Endodermal cell (in vitro differentiated cells): ENCODE measurements around the gene MLH1. TPM values are rescaled to one million over a fixed set of nuclear protein-coding genes. Genes with fewer than 3 reads are reported as not detected.

Source experiments
- DNase-seq: peaks from one replicate; pipeline ENCODE4 v3.0.0-alpha.2; 2017
- H3K27ac ChIP-seq: 2 replicates; pipeline ENCODE4 v1.5.1; 2013; ENCODE audit warnings: mild to moderate bottlenecking, low read depth, low read length, moderate library complexity
- H3K27me3 ChIP-seq: 2 replicates; pipeline ENCODE4 v1.6.1; 2013; ENCODE audit warnings: mild to moderate bottlenecking, low read length, moderate library complexity; ENCODE audit not compliant: insufficient read depth, control insufficient read depth, poor library complexity, severe bottlenecking
- H3K36me3 ChIP-seq: 2 replicates; pipeline ENCODE4 v1.7.0; 2013; ENCODE audit warnings: mild to moderate bottlenecking, low read length, moderate library complexity; ENCODE audit not compliant: control insufficient read depth, insufficient read depth
- H3K4me1 ChIP-seq: one replicate; pipeline ENCODE4 v1.7.0; 2013; ENCODE audit warnings: low read length; ENCODE audit not compliant: control insufficient read depth, insufficient read depth
- H3K4me3 ChIP-seq: 2 replicates; pipeline ENCODE4 v1.5.1; 2013; ENCODE audit warnings: mild to moderate bottlenecking, low read length, moderate library complexity
- H3K9ac ChIP-seq: 2 replicates; pipeline ENCODE4 v1.6.1; 2013; ENCODE audit warnings: mild to moderate bottlenecking, low read length, moderate library complexity; ENCODE audit not compliant: poor library complexity, severe bottlenecking; ENCODE audit errors: extremely low read depth
- H3K9me3 ChIP-seq: 2 replicates; pipeline ENCODE4 v1.6.1; 2013; ENCODE audit warnings: mild to moderate bottlenecking, low read length, moderate library complexity; ENCODE audit not compliant: control insufficient read depth
- H3K27ac Mint-ChIP-seq: 2 replicates; pipeline ENCODE4 v1.8.0; 2020; ENCODE audit warnings: mixed read lengths
- H3K27me3 Mint-ChIP-seq: 2 replicates; pipeline ENCODE4 v1.8.0; 2021; ENCODE audit warnings: mild to moderate bottlenecking, mixed read lengths; ENCODE audit not compliant: insufficient read depth
- H3K36me3 Mint-ChIP-seq: 2 replicates; pipeline ENCODE4 v1.8.0; 2020; ENCODE audit warnings: low read depth, mixed read lengths
- H3K4me1 Mint-ChIP-seq: 2 replicates; pipeline ENCODE4 v1.8.0; 2020; ENCODE audit warnings: mixed read lengths
- H3K4me3 Mint-ChIP-seq: 2 replicates; pipeline ENCODE4 v1.8.0; 2020; ENCODE audit warnings: mild to moderate bottlenecking, moderate library complexity, mixed read lengths
- H3K9me3 Mint-ChIP-seq: 2 replicates; pipeline ENCODE4 v1.8.0; 2020; ENCODE audit warnings: mild to moderate bottlenecking, mixed read lengths
- CTCF ChIP-seq: fragments of 200-600 bp; sonication (generic); conservative IDR thresholded peaks from 2 replicates; pipeline ENCODE4 v1.5.0; 2021; ENCODE audit warnings: antibody characterized with exemption, mild to moderate bottlenecking
- WGBS, 2 experiments: methylation state at CpG; one replicate each; pipeline versions ENCODE4 v1.1.5 to v1.1.7; 2013; ENCODE audit warnings: missing lambda C conversion rate in 2 of 2, mixed read lengths in 1 of 2; ENCODE audit not compliant: insufficient coverage in 1 of 2, insufficient read length in 1 of 2; 5-methylcytosine and 5-hydroxymethylcytosine counted together
- total RNA-seq, 2 donors: library from RNA; stranded (reverse); fragmentation: NEBNext Ultra II Directional in 1 of 2; extraction: Animal tissue kit (Norgen Biotek cat#: 25700) in 1 of 2; gene quantifications; 2 replicates in 1 of 2; 3 replicates in 1 of 2; pipeline ENCODE4 v1.2.1, GENCODE V29; 2021

Gene MLH1
- total RNA-seq, 2 donors from 2014 or later: 36.4 to 47.0 TPM

GRCh38 chr3:37094636-37095035, 101.3 kb downstream of the MLH1 start:
- peaks cover 31% of the 10 kb centered on the region for H3K36me3 ChIP-seq
- no peaks in the 10 kb centered on the region for H3K4me1 ChIP-seq
- DNase-seq: no peak
- Mint-ChIP-seq H3K9me3 (no peaks in the 10 kb centered on the region), H3K4me3 (no peak overlapping the region), H3K27me3 (no peaks in the 10 kb centered on the region), H3K27ac (no peak overlapping the region), H3K4me1 (peaks cover 4% of the 10 kb centered on the region), H3K36me3 (peaks cover 18% of the 10 kb centered on the region)
- H3K27ac ChIP-seq: no peak overlapping the region
- H3K4me3 ChIP-seq: no peak overlapping the region
- TF ChIP-seq CTCF: no peak
- H3K9me3 ChIP-seq: no peaks in the 10 kb centered on the region
- WGBS, 2 experiments: 96 to 100% methylated on average over 2 to 3 of the region's 3 CpGs
- no peaks in the 10 kb centered on the region for H3K27me3 ChIP-seq
- no peak overlapping the region for H3K9ac ChIP-seq

GRCh38 chr3:37096288-37096687, 103.0 kb downstream of the MLH1 start:
- no peaks in the 10 kb centered on the region for H3K4me1 ChIP-seq
- peaks cover 24% of the 10 kb centered on the region for H3K36me3 ChIP-seq
- DNase-seq: no peak
- 44% methylated on average over 1 of the region's 1 CpG; no CpG with 5 or more reads in 1 of the 2 experiments for WGBS, 2 experiments
- Mint-ChIP-seq H3K27me3 (no peaks in the 10 kb centered on the region), H3K36me3 (peaks cover 6% of the 10 kb centered on the region), H3K9me3 (no peaks in the 10 kb centered on the region), H3K4me3 (no peak overlapping the region), H3K4me1 (peaks cover 4% of the 10 kb centered on the region), H3K27ac (no peak overlapping the region)
- H3K9me3 ChIP-seq: no peaks in the 10 kb centered on the region
- H3K9ac ChIP-seq: no peak overlapping the region
- TF ChIP-seq CTCF: no peak
- no peak overlapping the region for H3K27ac ChIP-seq
- no peak overlapping the region for H3K4me3 ChIP-seq
- no peaks in the 10 kb centered on the region for H3K27me3 ChIP-seq

GRCh38 chr3:37096975-37097374, 103.7 kb downstream of the MLH1 start:
- peaks cover 3% of the 10 kb centered on the region for H3K36me3 Mint-ChIP-seq
- H3K4me1 Mint-ChIP-seq: peaks cover 4% of the 10 kb centered on the region
- H3K9me3 ChIP-seq: no peaks in the 10 kb centered on the region
- H3K4me1 ChIP-seq: no peaks in the 10 kb centered on the region
- no peaks in the 10 kb centered on the region for H3K9me3 Mint-ChIP-seq
- no peak overlapping the region for H3K4me3 Mint-ChIP-seq
- DNase-seq: no peak
- H3K4me3 ChIP-seq: no peak overlapping the region
- 94% methylated on average over 1 of the region's 1 CpG; no CpG with 5 or more reads in 1 of the 2 experiments for WGBS, 2 experiments
- no peaks in the 10 kb centered on the region for H3K27me3 Mint-ChIP-seq
- H3K27ac ChIP-seq: no peak overlapping the region
- TF ChIP-seq CTCF: no peak
- H3K27me3 ChIP-seq: no peaks in the 10 kb centered on the region
- H3K27ac Mint-ChIP-seq: peak overlapping the region; percentile 80
- peaks cover 21% of the 10 kb centered on the region for H3K36me3 ChIP-seq
- no peak overlapping the region for H3K9ac ChIP-seq
